Cardiac septum (tissue), 1 donor: ENCODE measurements around the gene RABGAP1L. TPM values are rescaled to one million over a fixed set of nuclear protein-coding genes. Genes with fewer than 3 reads are reported as not detected.

Experiments
- DNase-seq: peaks from one replicate; pipeline ENCODE4 v3.0.0-alpha.2; 2020; ENCODE audit warnings: low spot score
- intact Hi-C: fragments of 100-400 bp; cut with DNase I; formaldehyde crosslinking; loops from one replicate; pipeline ENCODE4 v1.14.0; 2022
- total RNA-seq: library from RNA; stranded (reverse); fragmentation: NEBNext Ultra II Directional; extraction: Animal tissue kit (Norgen Biotek cat#: 25700); gene quantifications from one replicate; pipeline ENCODE4 v1.2.1, GENCODE V29; 2021
- donor health status: DM: no; HTN: no; CAD: no.

The RABGAP1L gene
- total RNA-seq, 1 donor from 2014 or later = 109 TPM

DNA sequence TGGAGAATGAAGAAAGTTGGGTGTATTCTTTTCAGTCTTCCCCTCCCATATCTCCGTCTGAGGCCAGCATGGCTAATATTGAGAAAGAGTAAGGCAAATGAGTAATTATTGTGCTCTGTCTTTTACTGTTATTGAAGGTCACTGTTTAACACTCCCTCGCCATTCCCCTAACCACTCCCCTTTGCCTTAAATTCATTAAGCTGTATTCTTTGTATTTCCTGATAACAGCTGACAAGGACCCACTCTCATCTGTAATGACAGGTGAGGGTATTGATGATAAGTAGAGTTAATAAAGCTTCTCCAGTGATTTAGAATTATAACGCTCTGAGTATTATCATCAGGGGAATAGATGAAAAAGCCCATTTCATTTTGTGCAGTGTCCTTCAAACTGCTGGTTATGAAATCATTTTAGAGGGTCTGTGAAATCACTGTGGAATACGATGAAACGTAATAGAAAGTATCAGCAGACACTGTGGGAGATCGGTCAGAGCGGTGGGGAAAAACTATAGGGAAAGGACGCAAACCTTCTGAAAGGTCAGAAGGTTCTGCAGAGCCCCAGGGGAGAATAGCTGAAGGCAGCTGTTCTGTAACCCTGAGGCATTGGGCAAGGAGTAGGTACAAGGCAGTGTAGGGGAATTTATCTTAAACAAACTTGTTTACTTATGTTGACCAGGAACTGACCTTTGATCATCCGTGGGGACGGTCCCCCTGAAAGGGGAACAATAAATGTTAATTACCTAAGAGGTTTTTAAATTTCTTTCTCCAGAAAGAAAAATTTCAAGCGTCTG, 794.2 kb downstream of the RABGAP1L start:
- DNase-seq = no peak
- intact Hi-C loops = no loop called here

GRCh38 chr1:174954073-174954460, 794.7 kb downstream of the RABGAP1L start:
- DNase-seq = no peak
- intact Hi-C loops = no loop called here

DNA sequence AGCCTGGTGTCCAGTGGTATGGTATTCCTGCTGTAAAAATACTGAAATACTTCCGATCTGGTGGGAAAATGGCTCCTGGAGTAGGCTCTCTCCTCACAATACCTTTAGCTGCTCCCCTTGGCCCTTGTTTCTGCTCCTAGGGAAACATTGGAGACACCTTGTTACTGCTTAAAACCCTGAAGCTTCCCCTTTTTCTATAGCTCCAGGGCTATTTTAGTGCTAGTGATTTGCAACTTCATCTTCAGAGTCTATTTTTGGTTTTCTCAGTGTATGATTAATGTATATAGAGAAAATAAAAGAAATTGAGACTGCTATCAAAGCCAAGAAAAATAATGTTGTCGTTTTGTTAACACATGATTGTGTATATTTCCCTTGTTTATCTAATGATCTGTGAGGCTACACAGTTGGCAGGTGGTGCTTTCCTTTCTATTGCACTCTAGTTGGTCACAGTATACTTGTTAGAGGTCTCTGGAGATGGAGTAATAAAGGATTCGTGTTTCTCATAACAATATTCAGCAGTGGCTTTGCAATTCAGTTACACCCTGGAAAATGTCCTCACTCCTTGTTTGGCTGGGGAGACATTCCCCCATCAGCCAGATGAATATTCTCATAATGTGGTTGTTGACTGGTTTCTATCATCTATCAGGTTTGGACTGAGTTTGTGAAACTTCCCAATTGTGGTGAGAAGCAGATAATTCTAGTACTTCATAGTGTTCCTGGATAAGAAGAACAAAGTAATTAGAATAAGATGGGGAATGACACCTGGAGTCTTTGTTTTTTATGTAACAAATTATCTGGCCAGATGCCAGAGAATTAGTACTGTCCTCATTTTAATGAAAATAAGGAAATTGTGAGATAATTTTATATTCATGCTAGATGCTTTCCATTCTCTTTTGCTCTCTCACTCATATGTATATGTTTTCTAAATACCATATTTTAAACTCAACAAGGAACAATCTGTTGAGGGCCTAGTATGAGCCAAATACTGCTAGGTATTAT, 795.6 kb downstream of the RABGAP1L start:
- no peak for DNase-seq
- intact Hi-C loops = no loop called here

GRCh38 chr1:174956086-174956485, 796.8 kb downstream of the RABGAP1L start:
- DNase-seq = no peak
- intact Hi-C loops = no loop called here

DNA sequence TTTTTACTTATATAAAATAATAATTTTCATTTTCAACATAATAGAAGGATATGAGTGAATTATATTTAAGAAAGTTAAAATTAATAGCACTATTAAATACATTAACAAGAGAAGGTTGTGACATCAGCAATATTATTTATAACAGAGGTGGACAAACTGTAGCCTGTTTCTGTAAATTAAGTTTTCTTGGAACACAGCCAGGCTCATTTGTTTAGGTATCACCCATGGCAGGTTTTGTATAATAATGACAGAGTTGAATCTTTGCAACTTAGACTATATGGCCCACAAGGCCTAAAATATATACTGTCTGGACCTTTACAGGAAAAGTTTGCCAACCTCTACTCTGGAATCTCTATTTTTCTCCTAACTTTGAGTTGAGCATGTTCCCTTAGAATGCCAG, 797.7 kb downstream of the RABGAP1L start:
- DNase-seq = no peak

GRCh38 chr1:174957829-174958228, 798.5 kb downstream of the RABGAP1L start:
- DNase-seq = no peak
- intact Hi-C loops = no loop called here

More for the DNA sequence above, 797.7 kb downstream of the RABGAP1L start:
- intact Hi-C loops = no loop called here

GRCh38 chr1:174958396-174958795, 799.1 kb downstream of the RABGAP1L start:
- intact Hi-C loops = no loop called here
- no peak for DNase-seq

GRCh38 chr1:174960362-174960761, 801.0 kb downstream of the RABGAP1L start:
- no peak for DNase-seq
- intact Hi-C loops = no loop called here

DNA sequence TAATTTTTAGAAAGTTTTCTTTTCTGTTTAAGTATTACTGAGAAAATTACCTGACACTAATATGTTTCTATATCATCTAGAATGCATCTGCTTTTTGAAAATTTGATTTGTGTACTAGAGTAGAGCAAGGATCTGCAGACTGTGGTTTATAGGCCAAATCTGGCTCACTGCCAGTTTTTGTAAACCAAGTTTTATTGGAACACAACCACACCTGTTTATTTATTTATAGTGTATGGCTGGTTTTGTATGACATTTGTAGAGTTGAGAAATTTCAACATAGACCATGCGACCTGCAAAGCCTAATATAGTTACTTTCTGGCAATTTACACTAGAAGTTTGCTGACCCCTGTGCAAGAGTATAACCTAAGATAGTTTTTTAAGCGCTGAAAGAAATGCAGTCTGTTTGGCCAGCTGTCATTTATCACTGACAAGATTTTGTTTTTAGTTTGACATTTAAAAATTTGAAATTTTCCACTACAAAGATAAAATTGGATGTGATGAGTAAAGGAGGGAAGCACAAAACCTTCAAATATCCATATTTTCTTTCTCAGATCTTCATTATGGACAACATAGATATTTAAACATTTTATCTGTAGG, 804.3 kb downstream of the RABGAP1L start:
- no peak for DNase-seq
- intact Hi-C loops = no loop called here

- DNase-seq = no peak
- intact Hi-C loops = no loop called here
Observed at GRCh38 chr1:174964261-174964971, 805.1 kb downstream of the RABGAP1L start.

DNA sequence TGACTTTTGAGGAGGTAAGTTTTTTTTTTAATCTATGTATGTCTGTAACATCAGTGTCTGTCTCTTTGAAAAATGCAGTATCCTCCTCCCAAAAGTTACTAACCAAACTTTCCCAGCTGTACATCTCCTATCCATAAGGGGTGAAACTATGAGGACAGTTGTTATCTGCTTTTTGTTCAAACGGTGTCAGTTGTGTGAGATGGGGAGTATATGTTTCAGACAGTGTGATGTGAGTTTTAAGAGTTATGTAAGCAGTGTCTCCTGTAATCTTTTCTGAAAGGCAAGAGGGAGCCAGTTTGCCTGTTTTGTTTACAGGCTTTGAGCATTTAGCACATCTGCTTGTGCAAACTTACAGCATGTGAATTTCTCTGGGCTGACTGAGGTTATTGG, 805.6 kb downstream of the RABGAP1L start:
- intact Hi-C loops = no loop called here

GRCh38 chr1:174965362-174966007, 806.2 kb downstream of the RABGAP1L start:
- intact Hi-C loops = no loop called here
- no peak for DNase-seq

More for the DNA sequence above, 805.6 kb downstream of the RABGAP1L start:
- DNase-seq = no peak

DNA sequence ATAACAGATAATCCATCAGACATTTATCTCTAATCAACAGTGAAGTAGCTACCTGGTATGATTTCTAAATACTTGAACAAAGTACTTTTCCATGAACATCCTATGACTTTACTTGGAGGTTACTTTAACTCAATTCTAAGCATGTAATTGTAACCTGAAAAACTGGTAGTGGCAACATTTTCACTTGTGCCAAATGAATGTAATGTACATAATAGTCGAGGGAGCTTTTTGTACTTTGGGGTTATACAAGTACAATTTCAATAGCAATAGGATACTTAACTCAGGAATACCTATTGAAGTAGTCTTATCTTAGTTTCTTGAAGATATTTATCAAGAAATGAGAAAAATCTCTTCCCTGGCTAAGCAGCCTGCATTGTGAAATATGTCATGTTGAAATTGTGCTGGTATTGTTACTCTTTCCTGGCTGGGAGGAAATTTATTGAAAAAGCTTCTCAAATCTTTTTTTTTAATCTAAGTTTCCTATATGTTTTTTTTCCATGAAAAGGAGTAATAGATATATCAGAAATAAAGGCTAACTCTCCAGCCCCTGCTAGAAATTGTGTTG, 806.8 kb downstream of the RABGAP1L start:
- intact Hi-C loops = no loop called here

DNA sequence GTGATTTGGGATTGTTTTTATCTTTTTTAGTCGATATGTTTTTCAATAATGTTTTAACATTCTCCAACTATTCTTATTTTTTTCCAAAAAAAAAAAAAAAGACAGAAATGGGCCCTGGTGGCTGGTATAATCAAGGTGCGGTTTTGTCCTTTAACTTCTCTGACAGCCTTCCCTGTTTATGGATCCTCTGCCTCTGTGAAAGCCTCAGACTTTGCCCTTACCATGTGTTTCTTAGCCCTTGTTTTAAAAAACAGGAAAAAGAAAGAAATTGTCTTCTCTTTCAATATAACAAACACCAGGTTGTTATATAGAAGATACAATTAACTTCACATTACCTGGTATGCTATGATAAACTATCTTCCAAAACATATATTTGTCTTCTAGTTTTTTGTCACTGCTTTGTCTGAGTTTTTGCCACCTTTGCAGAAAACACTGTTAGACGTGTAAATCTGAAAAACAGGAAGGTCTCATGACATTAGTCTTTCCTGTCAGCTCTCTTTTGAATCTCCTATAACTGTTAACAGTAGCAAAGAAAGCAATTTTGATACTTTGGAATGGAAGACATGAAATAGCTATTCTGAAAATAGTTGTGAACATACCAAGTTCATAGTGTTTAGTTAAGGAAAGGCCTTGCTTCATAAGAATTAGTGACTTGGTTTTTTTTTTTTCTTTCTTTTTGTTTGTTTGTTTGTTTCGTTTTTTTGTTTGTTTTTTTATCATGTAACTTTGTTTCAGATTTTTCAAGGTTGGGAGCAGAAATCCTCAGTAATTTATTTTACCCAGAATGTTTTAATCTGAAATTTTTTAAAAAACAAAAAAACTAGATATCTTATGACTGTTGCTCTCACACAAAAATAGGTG, 808.8 kb downstream of the RABGAP1L start:
- intact Hi-C loops = no loop called here
- DNase-seq = no peak

More for the DNA sequence above, 806.8 kb downstream of the RABGAP1L start:
- no peak for DNase-seq

- intact Hi-C loops = no loop called here
- DNase-seq = no peak
Observed at GRCh38 chr1:174968750-174969244, 809.5 kb downstream of the RABGAP1L start.

DNA sequence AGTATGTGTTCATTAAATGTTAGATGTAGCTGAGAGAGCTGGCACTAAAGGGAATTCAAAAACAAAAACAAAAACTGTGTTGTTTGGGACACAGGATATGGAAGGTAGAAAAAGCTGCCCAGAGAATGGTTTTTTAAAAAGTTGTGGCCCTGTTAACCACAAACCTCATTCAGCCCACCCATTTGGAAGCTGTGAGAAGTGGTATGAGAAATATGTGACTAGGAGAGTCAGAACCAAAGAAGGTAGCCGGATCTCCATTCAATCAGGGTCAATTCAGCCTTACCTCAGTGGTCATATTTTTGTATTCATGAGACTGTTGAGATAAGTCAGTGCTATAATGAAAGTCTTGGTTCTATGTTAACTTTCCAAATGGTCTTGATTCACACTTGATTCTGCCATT, 810.7 kb downstream of the RABGAP1L start:
- no peak for DNase-seq
- intact Hi-C loops = no loop called here

DNA sequence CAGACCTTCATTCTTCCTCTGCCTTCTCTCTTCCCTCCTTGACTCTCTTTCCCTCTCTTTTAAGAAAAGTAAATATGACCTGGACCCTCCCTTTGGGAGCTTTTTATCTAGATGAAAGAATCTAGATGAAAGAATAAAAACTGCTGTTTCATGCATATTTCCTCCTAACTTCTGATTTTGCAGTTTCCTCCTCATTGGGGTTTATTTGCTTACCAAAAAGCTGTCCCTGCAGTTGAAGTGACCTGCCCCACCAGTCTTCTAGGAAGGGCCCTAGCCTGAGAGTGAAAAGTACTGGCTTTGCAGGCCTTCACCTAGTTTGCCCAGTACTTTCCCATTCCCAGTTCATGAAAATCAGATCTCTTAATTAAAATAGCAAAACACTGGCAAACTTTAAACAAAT, 812.1 kb downstream of the RABGAP1L start:
- DNase-seq = no peak
- intact Hi-C loops = no loop called here

- intact Hi-C loops = no loop called here
Observed at GRCh38 chr1:174971902-174972301, 812.6 kb downstream of the RABGAP1L start.

More at GRCh38 chr1:174971902-174972301, 812.6 kb downstream of the RABGAP1L start:
- DNase-seq = no peak
